K562 (cell line): ENCODE data around the gene POM121. TPM values are rescaled to one million over a fixed set of nuclear protein-coding genes. Genes with fewer than 3 reads are reported as not detected.

ENCODE experiments used
- CCNT2 ChIP-seq: IDR thresholded peaks from 2 replicates; pipeline ENCODE4 v1.6.1; 2011; ENCODE audit warnings: borderline replicate concordance, low read depth, mild to moderate bottlenecking, moderate library complexity, mixed read lengths, low read length; ENCODE audit not compliant: insufficient read length; ENCODE audit errors: extremely low read depth
- DIDO1 ChIP-seq: fragments of 450-650 bp; IDR thresholded peaks from 2 replicates; pipeline ENCODE4 v1.6.1; 2016; ENCODE audit warnings: low read depth, missing biosample characterization, missing genetic modification characterization
- FIP1L1 ChIP-seq: fragments of 200-400 bp; formaldehyde crosslinking; IDR thresholded peaks from 2 replicates; pipeline ENCODE4 v1.6.1; 2018; ENCODE audit warnings: mild to moderate bottlenecking, low read depth, low read length; ENCODE audit not compliant: poor library complexity, severe bottlenecking
- HDAC2 ChIP-seq: fragments of 450-650 bp; IDR thresholded peaks from 2 replicates; pipeline ENCODE4 v1.6.1; 2016; ENCODE audit warnings: mild to moderate bottlenecking
- MGA ChIP-seq: fragments of 450-650 bp; IDR thresholded peaks from 2 replicates; pipeline ENCODE4 v1.6.1; 2016; ENCODE audit warnings: mild to moderate bottlenecking, moderate library complexity
- NFRKB ChIP-seq: fragments of 450-650 bp; IDR thresholded peaks from 2 replicates; pipeline ENCODE4 v1.6.1; 2016; ENCODE audit warnings: low read depth
- PHB2 ChIP-seq: fragments of 450-650 bp; IDR thresholded peaks from 2 replicates; pipeline ENCODE4 v1.6.1; 2017; ENCODE audit warnings: low read depth
- SIN3A ChIP-seq, 2 experiments: fragments of 150-350 bp in 1 of 2; IDR thresholded peaks; 2 replicates each; pipeline ENCODE4 v1.6.1; 2011 to 2016; ENCODE audit warnings: borderline replicate concordance in 2 of 2, low read depth in 2 of 2, low read length in 2 of 2, mild to moderate bottlenecking in 2 of 2, moderate library complexity in 2 of 2; ENCODE audit not compliant: control insufficient read depth in 1 of 2
- SMAD3 ChIP-seq: fragments of 450-650 bp; formaldehyde crosslinking; conservative IDR thresholded peaks from 2 replicates; pipeline ENCODE4 v1.4.0; 2020; ENCODE audit warnings: mild to moderate bottlenecking
- ZKSCAN1 ChIP-seq: fragments of 150-350 bp; IDR thresholded peaks from 2 replicates; pipeline ENCODE4 v1.6.1; 2016; ENCODE audit warnings: low read depth, low read length
- ZNF143 ChIP-seq: sonication (generic); formaldehyde crosslinking; IDR thresholded peaks from 2 replicates; pipeline ENCODE4 v1.9.0; 2022; ENCODE audit warnings: mild to moderate bottlenecking, missing genetic modification reagents
- ZNF583 ChIP-seq: fragments of 250-450 bp; sonication (Bioruptor Pico); IDR thresholded peaks from 2 replicates; pipeline ENCODE4 v1.4.0; 2020
- polyA plus RNA-seq, 8 experiments: library from polyadenylated mRNA; depleted of rRNA in 4 of 8; stranded (reverse) in 5 of 8; unstranded in 3 of 8; fragments of >200 nt; fragmentation: Nextera tagmentation in 2 of 8; fragmentation: Illumina TruSeq in 1 of 8; extraction: Ambion mirVana in 2 of 8; extraction: Trizol in 1 of 8; gene quantifications; 2 replicates each; pipeline versions ENCODE4 v1.2.1 to v1.2.3, GENCODE V29; 2011 to 2014; ENCODE audit warnings: inconsistent platforms in 1 of 8, missing spikeins in 1 of 8
- total RNA-seq, 7 experiments: library from RNA; depleted of rRNA in 6 of 7; stranded (reverse); fragments of >200 nt in 6 of 7; fragmentation: Illumina TruSeq in 2 of 7; extraction: Trizol in 2 of 7; gene quantifications; 2 replicates each; pipeline versions ENCODE4 v1.2.1 to v1.2.3, GENCODE V29; 2011 to 2021; ENCODE audit warnings: low replicate concordance in 1 of 7

Gene POM121
- total and polyA plus RNA-seq, 9 of the 15 experiments (the other 6 are each of a cell fraction or from before 2014, with no cell fraction given) = 3.6 to 112 (median 12.5) TPM

GRCh38 chr7:72924733-72925545, at the start of gene POM121 (continued):
- TF ChIP-seq NFRKB (no peak), HDAC2 (peak; percentile 56; the same call in 1 of the 2 replicates), SIN3A (IDR thresholded peaks at IDR 0.05; ENCODE audit: borderline replicate concordance in 2 of 2, control insufficient read depth in 1 of 2, low read depth in 2 of 2, low read length in 2 of 2) (peak; percentile 85 to 93; a peak in 2 of 4 replicates), SMAD3 (peak; percentile 69; the same call in 1 of the 2 replicates), CCNT2 (peak; percentile 98), ZNF583 (CRISPR knock-in tag) (peak; percentile 20; the same call in 1 of the 2 replicates), ZKSCAN1 (peak; percentile 63; the same call in 1 of the 2 replicates), ZNF143 (peak; percentile 84), FIP1L1 (peak; percentile 91), DIDO1 (peak; percentile 46; the same call in 1 of the 2 replicates), MGA (peak; percentile 30; the same call in 1 of the 2 replicates), PHB2 (no peak)
- TF ChIP-seq, all 486 proteins: peak for 176
